Measurements from ENCODE around the gene PSMD5. TPM values are rescaled to one million over a fixed set of nuclear protein-coding genes. Genes with fewer than 3 reads are reported as not detected.

PSMD5 gene
- 31.0 TPM for total RNA-seq

- FAIRE-seq (no peak), DNase-seq (ENCODE audit: low spot score in 2 of 2) (peak; percentile 58 to 95)
Observed at GRCh38 chr9:120842685-120843485, at the start of gene PSMD5. Gene PSMD5, minus strand, starts transcription at chr9:120842922. Its CDS starts 13 bp downstream, at chr9:120842909.

GRCh38 chr9:120891884-120892747, 49.4 kb upstream of the PSMD5 start:
- DNase-seq (ENCODE audit: low spot score in 2 of 2) (no peak), FAIRE-seq (no peak)

- DNase-seq (ENCODE audit: low spot score in 2 of 2) (no peak), FAIRE-seq (no peak)
Observed at GRCh38 chr9:120891245-120891883, 48.6 kb upstream of the PSMD5 start.

- FAIRE-seq, result no peak
- DNase-seq (ENCODE audit: low spot score in 2 of 2), result no peak
Observed at GRCh38 chr9:120890320-120891244, 47.9 kb upstream of the PSMD5 start.

- FAIRE-seq, result no peak
- DNase-seq (ENCODE audit: low spot score in 2 of 2), result no peak
Observed at GRCh38 chr9:120889606-120890271, 47.0 kb upstream of the PSMD5 start.

GRCh38 chr9:120888626-120889025, 45.9 kb upstream of the PSMD5 start:
- FAIRE-seq (no peak), DNase-seq (ENCODE audit: low spot score in 2 of 2) (no peak)

- FAIRE-seq (no peak), DNase-seq (ENCODE audit: low spot score in 2 of 2) (no peak)
Observed at GRCh38 chr9:120886490-120886967, 43.8 kb upstream of the PSMD5 start.

GRCh38 chr9:120885958-120886357, 43.2 kb upstream of the PSMD5 start:
- DNase-seq (ENCODE audit: low spot score in 2 of 2), result no peak
- FAIRE-seq, result no peak

GRCh38 chr9:120885457-120885856, 42.7 kb upstream of the PSMD5 start:
- FAIRE-seq, result no peak
- no peak for DNase-seq (ENCODE audit: low spot score in 2 of 2)

GRCh38 chr9:120883608-120883996, 40.9 kb upstream of the PSMD5 start:
- FAIRE-seq (no peak), DNase-seq (ENCODE audit: low spot score in 2 of 2) (no peak)

GRCh38 chr9:120882935-120883607, 40.3 kb upstream of the PSMD5 start:
- DNase-seq (ENCODE audit: low spot score in 2 of 2) (no peak), FAIRE-seq (no peak)

GRCh38 chr9:120879446-120879845, 36.7 kb upstream of the PSMD5 start:
- FAIRE-seq, result no peak
- no peak for DNase-seq (ENCODE audit: low spot score in 2 of 2)

- FAIRE-seq, result no peak
Observed at GRCh38 chr9:120878188-120879130, 35.7 kb upstream of the PSMD5 start.

GRCh38 chr9:120877276-120878034, 34.7 kb upstream of the PSMD5 start:
- no peak for FAIRE-seq
- peak; percentile 86 to 90 for DNase-seq (ENCODE audit: low spot score in 2 of 2)

More at GRCh38 chr9:120878188-120879130, 35.7 kb upstream of the PSMD5 start:
- DNase-seq (ENCODE audit: low spot score in 2 of 2), result no peak

GRCh38 chr9:120876842-120877240, 34.1 kb upstream of the PSMD5 start, which contains the start of gene PHF19:
Gene PHF19, minus strand, starts transcription at chr9:120877188. Its CDS starts 2,447 bp downstream, at chr9:120874741.
- FAIRE-seq, result no peak

GRCh38 chr9:120875954-120876841, 33.5 kb upstream of the PSMD5 start:
- no peak for FAIRE-seq

More at GRCh38 chr9:120876842-120877240, 34.1 kb upstream of the PSMD5 start, which contains the start of gene PHF19:
- peak in 1 of 2 donors; percentile 64 for DNase-seq (ENCODE audit: low spot score in 2 of 2)

More at GRCh38 chr9:120875954-120876841, 33.5 kb upstream of the PSMD5 start:
- DNase-seq (ENCODE audit: low spot score in 2 of 2), result peak; percentile 84 to 91
